Measurements from ENCODE around the gene SNAP47.

Gene SNAP47

GRCh38 chr1:227748496-227749182, 13.4 kb downstream of the SNAP47 start:
- no peak for DNase-seq

GRCh38 chr1:227749225-227749624, 14.0 kb downstream of the SNAP47 start:
- DNase-seq: no peak

- no peak for DNase-seq
Measured at GRCh38 chr1:227749916-227750710, 14.9 kb downstream of the SNAP47 start.

- peak in 38 of 56 donors; percentile 16 to 72 (median 40) for DNase-seq
Measured at GRCh38 chr1:227753999-227754711, 18.9 kb downstream of the SNAP47 start.

GRCh38 chr1:227754958-227755357, 19.7 kb downstream of the SNAP47 start:
- DNase-seq: no peak

GRCh38 chr1:227756172-227756959, 21.1 kb downstream of the SNAP47 start:
- DNase-seq: no peak

GRCh38 chr1:227757781-227758180, 22.5 kb downstream of the SNAP47 start:
- no peak for DNase-seq

GRCh38 chr1:227758366-227758765, 23.1 kb downstream of the SNAP47 start:
- DNase-seq: peak in 37 of 56 donors; percentile 21 to 88 (median 59)

GRCh38 chr1:227759341-227760300, 24.4 kb downstream of the SNAP47 start:
- no peak for DNase-seq

- DNase-seq: no peak
Measured at GRCh38 chr1:227760377-227760776, 25.1 kb downstream of the SNAP47 start.

- DNase-seq: no peak
Measured at GRCh38 chr1:227761621-227762230, 26.5 kb downstream of the SNAP47 start.

- DNase-seq: peak in 54 of 56 donors; percentile 13 to 86 (median 60)
Measured at GRCh38 chr1:227762231-227762911, 27.1 kb downstream of the SNAP47 start.

GRCh38 chr1:227763246-227764018, 28.2 kb downstream of the SNAP47 start:
- DNase-seq: peak in 23 of 56 donors; percentile 14 to 78 (median 43)

- peak in 2 of 56 donors; percentile 27 to 34 for DNase-seq
Measured at GRCh38 chr1:227764019-227764391, 28.8 kb downstream of the SNAP47 start.

- peak in 4 of 56 donors; percentile 57 to 60 (median 59) for DNase-seq
Measured at GRCh38 chr1:227765261-227766014, 30.2 kb downstream of the SNAP47 start.

- peak in 11 of 56 donors; percentile 15 to 60 (median 44) for DNase-seq
Measured at GRCh38 chr1:227766015-227766634, 30.9 kb downstream of the SNAP47 start.
